SK-N-SH (cell line): ENCODE measurements around the gene LARGE1.

Experiments
- EZH2phosphoT487 ChIP-seq: fragments of 200-600 bp; sonication (generic); IDR thresholded peaks from 2 replicates; pipeline ENCODE4 v1.6.1; 2017; ENCODE audit warnings: low read depth, mixed run types, mild to moderate bottlenecking, antibody characterized with exemption, moderate library complexity, borderline replicate concordance
- TCF12 ChIP-seq: IDR thresholded peaks from 2 replicates; pipeline ENCODE4 v1.4.0; 2012
- TF ChIP-seq, protein P1 (sequence below): fragments of 200-600 bp; sonication (generic); IDR thresholded peaks from 2 replicates; pipeline ENCODE4 v1.6.1; 2017; ENCODE audit warnings: antibody characterized with exemption, mild to moderate bottlenecking, moderate library complexity
- TF ChIP-seq, protein P2 (sequence below): IDR thresholded peaks from 2 replicates; pipeline ENCODE4 v1.4.0; 2012; ENCODE audit warnings: low read depth

DNA sequence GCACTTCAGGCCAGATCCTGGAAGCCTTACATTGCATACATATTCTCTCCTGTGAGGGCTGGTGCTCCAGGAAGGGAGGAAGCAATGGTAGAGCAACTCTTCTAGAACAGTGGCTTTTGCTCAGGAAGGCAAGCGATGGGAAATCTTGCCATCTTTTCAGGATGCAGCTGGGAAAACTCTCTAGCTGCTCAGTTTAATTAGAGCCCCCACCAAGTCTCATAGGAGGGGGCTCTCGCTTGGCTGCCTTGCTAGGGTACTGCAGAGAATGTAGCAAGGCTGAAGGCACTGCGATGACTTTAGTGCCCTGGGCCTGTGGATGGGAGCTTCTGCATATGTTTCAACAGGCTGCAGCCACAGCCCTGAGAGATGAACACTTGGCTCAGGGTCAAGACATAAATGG, 504.9 kb downstream of the LARGE1 start:
- TF ChIP-seq, protein P1, sequence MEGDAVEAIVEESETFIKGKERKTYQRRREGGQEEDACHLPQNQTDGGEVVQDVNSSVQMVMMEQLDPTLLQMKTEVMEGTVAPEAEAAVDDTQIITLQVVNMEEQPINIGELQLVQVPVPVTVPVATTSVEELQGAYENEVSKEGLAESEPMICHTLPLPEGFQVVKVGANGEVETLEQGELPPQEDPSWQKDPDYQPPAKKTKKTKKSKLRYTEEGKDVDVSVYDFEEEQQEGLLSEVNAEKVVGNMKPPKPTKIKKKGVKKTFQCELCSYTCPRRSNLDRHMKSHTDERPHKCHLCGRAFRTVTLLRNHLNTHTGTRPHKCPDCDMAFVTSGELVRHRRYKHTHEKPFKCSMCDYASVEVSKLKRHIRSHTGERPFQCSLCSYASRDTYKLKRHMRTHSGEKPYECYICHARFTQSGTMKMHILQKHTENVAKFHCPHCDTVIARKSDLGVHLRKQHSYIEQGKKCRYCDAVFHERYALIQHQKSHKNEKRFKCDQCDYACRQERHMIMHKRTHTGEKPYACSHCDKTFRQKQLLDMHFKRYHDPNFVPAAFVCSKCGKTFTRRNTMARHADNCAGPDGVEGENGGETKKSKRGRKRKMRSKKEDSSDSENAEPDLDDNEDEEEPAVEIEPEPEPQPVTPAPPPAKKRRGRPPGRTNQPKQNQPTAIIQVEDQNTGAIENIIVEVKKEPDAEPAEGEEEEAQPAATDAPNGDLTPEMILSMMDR: no peak
- TF ChIP-seq, protein P2, sequence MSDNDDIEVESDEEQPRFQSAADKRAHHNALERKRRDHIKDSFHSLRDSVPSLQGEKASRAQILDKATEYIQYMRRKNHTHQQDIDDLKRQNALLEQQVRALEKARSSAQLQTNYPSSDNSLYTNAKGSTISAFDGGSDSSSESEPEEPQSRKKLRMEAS: no peak
- TF ChIP-seq EZH2phosphoT487 (no peak), TCF12 (no peak)
